ENCODE data around the gene FTCDNL1. TPM values are rescaled to one million over a fixed set of nuclear protein-coding genes. Genes with fewer than 3 reads are reported as not detected.

FTCDNL1 gene
- total and polyA plus RNA-seq, 2 experiments from 2014 or later: 1.4 to 6.1 TPM

DNA sequence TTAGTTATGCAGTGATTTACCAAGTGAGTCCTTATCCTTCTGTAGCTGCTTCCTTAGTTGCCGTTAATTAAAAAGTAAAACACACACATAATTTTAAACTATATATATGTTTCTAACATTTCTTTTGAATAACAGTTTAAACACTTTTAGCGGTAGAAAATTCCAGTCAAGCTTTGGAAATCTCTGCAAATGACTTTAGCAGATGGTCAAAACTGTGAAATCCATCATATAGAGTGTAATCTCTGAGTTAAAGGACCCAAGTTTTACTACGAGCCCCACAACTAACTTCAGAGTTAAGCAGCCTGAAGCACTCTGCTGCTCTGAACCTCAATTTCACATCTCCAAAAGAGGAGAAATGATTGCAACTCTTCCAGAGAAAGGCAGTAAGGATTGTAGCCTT, 96.2 kb downstream of the FTCDNL1 start:
- Histone ChIP-seq H3K4me2 (no peak overlapping the region), H3K79me2 (no peaks in the 10 kb centered on the region), H3K27me3 (no peaks in the 10 kb centered on the region), H3K9me2 (replicated peaks; ENCODE audit: insufficient read depth) (no peaks in the 10 kb centered on the region), H4K20me1 (ENCODE audit: insufficient read depth, poor library complexity, severe bottlenecking) (no peaks in the 10 kb centered on the region), H3K4me1 (ENCODE audit: insufficient read depth) (no peaks in the 10 kb centered on the region), H3K9me3 (ENCODE audit: low read depth) (no peaks in the 10 kb centered on the region), H3K27ac (no peak overlapping the region), H2AFZ (no peak overlapping the region), H3K4me3 (no peak overlapping the region), H3K36me3 (replicated peaks; ENCODE audit: insufficient read depth, low read depth) (no peaks in the 10 kb centered on the region)
- WGBS (ENCODE audit: low lambda C conversion rate, missing lambda C conversion rate): 96% methylated on average over 3 of the region's 3 CpGs
- TF ChIP-seq EZH2phosphoT487 (IDR thresholded peaks at IDR 0.05; ENCODE audit: low read depth, severe bottlenecking, unreplicated experiment): no peak
- no peak for TF ChIP-seq EZH2 (IDR thresholded peaks at IDR 0.05; ENCODE audit: borderline replicate concordance)
- TF ChIP-seq, protein P1, sequence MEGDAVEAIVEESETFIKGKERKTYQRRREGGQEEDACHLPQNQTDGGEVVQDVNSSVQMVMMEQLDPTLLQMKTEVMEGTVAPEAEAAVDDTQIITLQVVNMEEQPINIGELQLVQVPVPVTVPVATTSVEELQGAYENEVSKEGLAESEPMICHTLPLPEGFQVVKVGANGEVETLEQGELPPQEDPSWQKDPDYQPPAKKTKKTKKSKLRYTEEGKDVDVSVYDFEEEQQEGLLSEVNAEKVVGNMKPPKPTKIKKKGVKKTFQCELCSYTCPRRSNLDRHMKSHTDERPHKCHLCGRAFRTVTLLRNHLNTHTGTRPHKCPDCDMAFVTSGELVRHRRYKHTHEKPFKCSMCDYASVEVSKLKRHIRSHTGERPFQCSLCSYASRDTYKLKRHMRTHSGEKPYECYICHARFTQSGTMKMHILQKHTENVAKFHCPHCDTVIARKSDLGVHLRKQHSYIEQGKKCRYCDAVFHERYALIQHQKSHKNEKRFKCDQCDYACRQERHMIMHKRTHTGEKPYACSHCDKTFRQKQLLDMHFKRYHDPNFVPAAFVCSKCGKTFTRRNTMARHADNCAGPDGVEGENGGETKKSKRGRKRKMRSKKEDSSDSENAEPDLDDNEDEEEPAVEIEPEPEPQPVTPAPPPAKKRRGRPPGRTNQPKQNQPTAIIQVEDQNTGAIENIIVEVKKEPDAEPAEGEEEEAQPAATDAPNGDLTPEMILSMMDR (IDR thresholded peaks at IDR 0.05; ENCODE audit: poor library complexity): no peak
- no peak for DNase-seq (ENCODE audit: low spot score)

DNA sequence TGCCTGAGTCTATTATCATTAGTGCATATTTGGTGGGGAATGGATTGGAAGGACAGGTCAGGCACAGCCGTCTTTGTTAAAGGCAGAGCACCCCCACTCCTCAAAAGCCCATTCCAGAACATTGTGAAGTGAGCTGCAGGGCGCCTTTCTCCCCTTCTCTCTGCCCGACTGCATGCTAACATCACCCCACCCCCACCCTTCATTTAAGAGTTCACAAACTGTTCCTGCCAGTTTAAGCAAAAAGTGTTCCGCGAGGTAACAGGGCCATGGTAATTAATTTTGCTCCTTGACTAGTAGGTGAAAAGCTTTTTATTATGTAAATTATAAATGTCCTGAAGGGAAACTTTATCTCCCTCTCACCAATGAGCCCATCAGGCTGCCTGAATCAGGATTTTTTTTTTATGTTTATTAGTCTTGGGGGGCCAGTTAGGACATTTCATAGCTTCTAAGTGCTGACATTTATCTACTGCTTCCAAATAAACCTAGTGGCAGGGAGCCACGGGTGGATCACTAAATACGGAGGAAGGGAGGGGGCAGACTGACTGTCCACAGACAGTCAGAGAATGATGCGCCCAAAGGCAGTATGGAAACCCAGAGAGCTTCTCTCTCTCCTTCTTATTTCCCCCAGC, 99.4 kb downstream of the FTCDNL1 start:
- Histone ChIP-seq H3K4me2 (no peak overlapping the region), H4K20me1 (ENCODE audit: insufficient read depth, poor library complexity, severe bottlenecking) (no peaks in the 10 kb centered on the region), H3K79me2 (no peaks in the 10 kb centered on the region), H3K27ac (no peak overlapping the region), H3K4me1 (ENCODE audit: insufficient read depth) (no peaks in the 10 kb centered on the region), H2AFZ (no peak overlapping the region), H3K4me3 (no peak overlapping the region), H3K27me3 (no peaks in the 10 kb centered on the region), H3K9me3 (ENCODE audit: low read depth) (no peaks in the 10 kb centered on the region), H3K9me2 (replicated peaks; ENCODE audit: insufficient read depth) (no peaks in the 10 kb centered on the region), H3K36me3 (replicated peaks; ENCODE audit: insufficient read depth, low read depth) (no peaks in the 10 kb centered on the region)
- DNase-seq (ENCODE audit: low spot score): no peak
- WGBS (ENCODE audit: low lambda C conversion rate, missing lambda C conversion rate): 60% methylated on average over 8 of the region's 8 CpGs
- no peak for TF ChIP-seq EZH2 (IDR thresholded peaks at IDR 0.05; ENCODE audit: borderline replicate concordance)
- TF ChIP-seq, protein P1 (IDR thresholded peaks at IDR 0.05; ENCODE audit: poor library complexity): no peak
- TF ChIP-seq EZH2phosphoT487 (IDR thresholded peaks at IDR 0.05; ENCODE audit: low read depth, severe bottlenecking, unreplicated experiment): no peak

DNA sequence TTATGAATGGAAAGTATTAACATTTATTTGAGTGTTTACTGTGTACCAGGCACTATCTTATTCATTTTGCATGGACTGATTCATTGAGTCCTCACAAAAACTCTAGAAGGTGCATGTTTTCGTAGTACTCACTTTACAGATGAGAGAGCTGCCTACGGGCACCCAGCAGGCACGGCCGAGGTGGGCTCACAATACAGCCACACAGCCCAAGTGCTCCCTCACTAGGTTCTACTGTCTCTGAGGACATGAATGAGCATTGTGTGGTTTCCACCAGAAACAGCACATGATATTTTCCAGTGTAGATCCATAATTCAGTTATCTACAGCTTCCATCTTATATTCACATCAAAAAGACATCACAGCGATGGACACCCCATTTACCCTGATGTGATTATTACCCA, 101.4 kb downstream of the FTCDNL1 start:
- no peaks in the 10 kb centered on the region for H3K79me2 ChIP-seq
- H3K27ac ChIP-seq: no peak overlapping the region
- 96% methylated on average over 5 of the region's 5 CpGs for WGBS (ENCODE audit: low lambda C conversion rate, missing lambda C conversion rate)
- H3K36me3 ChIP-seq (replicated peaks; ENCODE audit: insufficient read depth, low read depth): no peaks in the 10 kb centered on the region
- no peaks in the 10 kb centered on the region for H3K9me2 ChIP-seq (replicated peaks; ENCODE audit: insufficient read depth)
- no peaks in the 10 kb centered on the region for H4K20me1 ChIP-seq (ENCODE audit: insufficient read depth, poor library complexity, severe bottlenecking)
- TF ChIP-seq EZH2 (IDR thresholded peaks at IDR 0.05; ENCODE audit: borderline replicate concordance): no peak
- TF ChIP-seq, protein P1 (IDR thresholded peaks at IDR 0.05; ENCODE audit: poor library complexity): no peak
- TF ChIP-seq EZH2phosphoT487 (IDR thresholded peaks at IDR 0.05; ENCODE audit: low read depth, severe bottlenecking, unreplicated experiment): no peak
- DNase-seq (ENCODE audit: low spot score): no peak
- no peak overlapping the region for H3K4me3 ChIP-seq
- no peaks in the 10 kb centered on the region for H3K27me3 ChIP-seq
- H2AFZ ChIP-seq: no peak overlapping the region
- no peaks in the 10 kb centered on the region for H3K9me3 ChIP-seq (ENCODE audit: low read depth)
- H3K4me2 ChIP-seq: no peak overlapping the region
- H3K4me1 ChIP-seq (ENCODE audit: insufficient read depth): no peaks in the 10 kb centered on the region

All from hepatocyte (in vitro differentiated cells).